GM18520 (cell line): ENCODE measurements around the gene NUP42.
"Not testable (repeated sequence)": the region's sequence is repeated elsewhere in the genome, so short reads cannot be mapped to it uniquely, and the experiment has no call there.

Experiments
- ATAC-seq: cut with Tn5 transposase; IDR thresholded peaks from one replicate; pipeline ENCODE4 v1.9.1; 2021; ENCODE audit not compliant: unreplicated experiment

NUP42 gene

GRCh38 chr7:23181684-23182553, at the start of gene NUP42:
NUP42 (plus strand) TSS chr7:23182048; CDS start chr7:23182086, 38 bp downstream.
- ATAC-seq: peak; percentile 96

GRCh38 chr7:23133797-23134196, 48.1 kb upstream of the NUP42 start:
- ATAC-seq: no peak

GRCh38 chr7:23135755-23136154, 46.1 kb upstream of the NUP42 start:
- ATAC-seq: no peak

GRCh38 chr7:23136216-23136615, 45.6 kb upstream of the NUP42 start:
- no peak for ATAC-seq

- no peak for ATAC-seq
Observed at GRCh38 chr7:23157679-23158078, 24.2 kb upstream of the NUP42 start.

GRCh38 chr7:23158546-23158945, 23.3 kb upstream of the NUP42 start:
- ATAC-seq: no peak

- ATAC-seq: no peak
Observed at GRCh38 chr7:23161482-23161881, 20.4 kb upstream of the NUP42 start.

GRCh38 chr7:23164846-23165245, 17.0 kb upstream of the NUP42 start:
- ATAC-seq: no peak

GRCh38 chr7:23165316-23165715, 16.5 kb upstream of the NUP42 start:
- no peak for ATAC-seq

GRCh38 chr7:23167691-23168090, 14.2 kb upstream of the NUP42 start:
- ATAC-seq: no peak

- ATAC-seq: no peak
Observed at GRCh38 chr7:23168111-23168885, 13.6 kb upstream of the NUP42 start.

- ATAC-seq: no peak
Observed at GRCh38 chr7:23175938-23176337, 5.9 kb upstream of the NUP42 start.

GRCh38 chr7:23183279-23184012, 1.6 kb downstream of the NUP42 start:
- ATAC-seq: no peak

- ATAC-seq: no peak
Observed at GRCh38 chr7:23184291-23184690, 2.4 kb downstream of the NUP42 start.

- ATAC-seq: no peak
Observed at GRCh38 chr7:23184709-23185359, 3.0 kb downstream of the NUP42 start.

- no peak for ATAC-seq
Observed at GRCh38 chr7:23185980-23186379, 4.1 kb downstream of the NUP42 start.

- ATAC-seq: no peak
Observed at GRCh38 chr7:23191022-23191421, 9.2 kb downstream of the NUP42 start.

GRCh38 chr7:23193650-23194227, 11.9 kb downstream of the NUP42 start:
- not testable (repeated sequence) for ATAC-seq

- no peak for ATAC-seq
Observed at GRCh38 chr7:23196306-23196705, 14.5 kb downstream of the NUP42 start.

- ATAC-seq: not testable (repeated sequence)
Observed at GRCh38 chr7:23197745-23198144, 15.9 kb downstream of the NUP42 start.

- ATAC-seq: no peak
Observed at GRCh38 chr7:23200331-23200730, 18.5 kb downstream of the NUP42 start.
